T47D (cell line): ENCODE data around the gene DGKH.
A peak's percentile ranks its signal among the peaks of the same experiment; 100 is the strongest.

Experiments
- DNase-seq, 2 experiments: peaks; one replicate each; pipeline versions ENCODE4 v3.0.0 to v3.0.0-alpha.2; 2011 to 2012; ENCODE audit warnings: low read depth in 1 of 2, low spot score in 1 of 2
- JUND ChIP-seq: IDR thresholded peaks from 2 replicates; pipeline ENCODE4 v1.6.1; 2012; ENCODE audit warnings: low read depth
- in situ Hi-C: cut with HindIII; loops from 2 replicates; pipeline ENCODE4 v1.10.0; 2016; ENCODE audit warnings: low sequenced_read_pairs, low pct_unique_long_range_greater_than_20kb

The DGKH gene

DNA sequence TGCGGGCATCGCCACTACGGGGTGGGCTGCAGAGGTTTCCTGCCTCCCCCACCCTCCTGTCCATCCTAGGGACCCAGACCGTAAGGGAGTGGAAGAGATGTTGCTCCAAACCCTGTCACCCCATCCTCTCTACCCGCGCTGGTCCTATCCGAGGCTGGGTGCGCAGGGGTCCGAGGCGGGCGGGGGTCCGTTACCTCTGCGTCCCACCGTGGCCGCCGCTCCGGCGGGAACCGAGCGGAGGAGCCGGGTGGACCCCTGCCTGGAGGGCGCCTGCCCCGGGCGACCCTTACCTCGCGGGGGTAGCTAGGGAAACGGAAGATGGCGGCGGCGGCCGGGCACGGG, at the start of gene DGKH:
DGKH (plus strand) TSS at position 307 of the 342 bp plus-strand sequence. CDS start 126 bp downstream, outside the sequence.
- no peak for DNase-seq
- no peak for TF ChIP-seq JUND
- in situ Hi-C loops: no loop called here

DNA sequence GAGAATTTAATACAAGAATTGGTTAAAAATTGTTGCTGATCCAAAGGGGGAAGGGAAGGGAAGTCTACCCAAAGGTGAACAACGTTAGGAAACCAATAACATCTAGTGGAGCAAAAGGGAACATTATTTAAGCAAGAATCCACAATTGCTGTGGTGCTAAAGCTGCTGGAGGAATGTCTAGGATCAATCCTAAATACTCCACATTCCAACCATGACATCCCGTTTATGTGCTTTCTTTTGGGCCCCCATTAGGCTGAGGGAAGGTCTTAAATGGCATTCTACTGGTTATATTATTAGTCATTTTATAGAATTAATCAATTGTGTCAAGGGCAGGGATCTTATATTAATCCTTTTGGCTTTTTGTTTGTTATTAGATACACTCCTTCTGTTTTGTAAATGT, 47.6 kb upstream of the DGKH start:
- in situ Hi-C loops: no loop called here
- DNase-seq: no peak
- no peak for TF ChIP-seq JUND

DNA sequence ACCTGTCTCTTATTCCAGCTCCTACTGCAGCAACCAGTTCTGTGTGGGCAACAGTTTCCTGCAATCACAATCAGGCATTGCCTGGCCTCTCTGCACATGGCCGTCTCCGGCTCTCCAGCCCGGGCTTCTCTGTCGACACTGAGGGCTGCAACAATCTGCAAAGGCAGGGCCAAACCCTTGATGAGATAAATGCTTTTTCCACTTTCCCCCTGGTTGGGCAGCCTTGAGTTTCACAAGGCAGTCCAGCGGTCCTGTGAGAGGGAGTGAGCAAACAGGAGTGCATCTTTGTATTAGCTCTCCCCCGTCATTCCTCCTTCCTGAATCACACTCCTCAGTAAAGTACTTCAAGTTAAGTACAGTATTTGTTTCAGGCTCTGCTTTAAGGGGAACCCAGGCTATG, 46.9 kb upstream of the DGKH start:
- in situ Hi-C loops: no loop called here
- no peak for DNase-seq
- TF ChIP-seq JUND: no peak

DNA sequence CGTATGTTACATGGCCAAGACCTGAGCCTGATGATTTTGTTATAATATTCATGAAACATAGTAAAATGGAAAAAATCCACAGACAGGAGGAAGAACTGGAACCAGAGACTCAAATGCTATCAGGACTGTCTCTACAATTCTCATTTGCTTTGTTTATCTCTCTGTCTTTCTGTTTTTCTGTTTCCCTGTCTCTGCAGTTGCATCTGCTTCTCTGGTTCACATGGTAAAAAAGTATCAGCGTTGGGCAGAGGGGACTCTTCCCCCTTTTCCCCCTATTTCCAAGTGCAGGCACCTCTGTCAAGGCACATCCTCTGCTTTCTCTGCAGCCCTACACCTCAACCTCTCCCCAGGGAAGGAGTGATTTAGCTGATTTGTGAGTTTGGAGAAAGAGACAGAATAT, 46.4 kb upstream of the DGKH start:
- TF ChIP-seq JUND: no peak
- in situ Hi-C loops: no loop called here
- no peak for DNase-seq

DNA sequence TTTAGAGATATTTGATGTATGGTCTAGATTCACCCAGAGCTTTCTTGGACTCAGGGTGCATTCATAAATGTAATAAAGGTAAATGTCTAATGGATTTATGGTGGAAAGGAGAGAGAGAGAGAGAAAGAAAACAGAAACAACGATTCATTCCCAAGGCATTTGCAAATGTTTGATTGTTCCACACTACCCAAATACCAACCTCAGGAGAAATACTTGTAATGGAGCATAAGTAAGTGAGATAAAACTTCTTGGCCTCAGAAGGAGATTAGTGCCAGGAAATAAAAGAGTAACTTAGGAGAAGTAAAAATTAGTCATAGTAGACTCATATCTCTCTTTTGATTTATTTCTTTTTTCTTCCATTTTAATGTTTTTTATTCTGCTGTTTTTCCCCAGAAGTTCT, 40.6 kb upstream of the DGKH start:
- no peak for TF ChIP-seq JUND
- no peak for DNase-seq
- in situ Hi-C loops: no loop called here

- no peak for DNase-seq
- in situ Hi-C loops: no loop called here
- no peak for TF ChIP-seq JUND
These were observed 39.4 kb upstream of the DGKH start for GRCh38 chr13:42009057-42009456.

- in situ Hi-C loops: no loop called here
- no peak for TF ChIP-seq JUND
- DNase-seq: peak in 1 of 2 experiments; percentile 61
These were observed 36.7 kb upstream of the DGKH start for GRCh38 chr13:42011601-42012350.

GRCh38 chr13:42014119-42014518, 34.3 kb upstream of the DGKH start:
- in situ Hi-C loops: no loop called here
- TF ChIP-seq JUND: no peak

DNA sequence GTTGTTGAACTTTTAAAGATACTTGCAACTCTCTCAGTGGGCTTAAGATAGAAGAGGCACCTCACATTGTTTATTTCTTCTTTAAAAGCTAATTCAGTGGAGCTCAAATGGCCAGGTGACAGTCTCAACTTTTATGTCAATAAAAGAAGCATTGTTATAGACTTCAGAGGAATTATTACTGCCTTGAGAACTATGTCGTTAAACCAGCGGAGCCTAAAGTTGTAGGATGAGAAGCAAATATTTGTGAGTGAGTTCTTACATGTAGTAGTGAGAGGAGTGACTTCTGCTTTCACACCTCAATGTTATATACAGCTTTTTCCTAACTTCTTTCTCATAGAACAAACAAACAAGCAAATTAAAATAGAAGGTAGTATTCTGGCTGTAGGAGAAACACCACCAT, 31.2 kb upstream of the DGKH start:
- in situ Hi-C loops: no loop called here
- peak in 1 of 2 experiments; percentile 71 for DNase-seq
- TF ChIP-seq JUND: no peak

More at GRCh38 chr13:42014119-42014518, 34.3 kb upstream of the DGKH start:
- no peak for DNase-seq

DNA sequence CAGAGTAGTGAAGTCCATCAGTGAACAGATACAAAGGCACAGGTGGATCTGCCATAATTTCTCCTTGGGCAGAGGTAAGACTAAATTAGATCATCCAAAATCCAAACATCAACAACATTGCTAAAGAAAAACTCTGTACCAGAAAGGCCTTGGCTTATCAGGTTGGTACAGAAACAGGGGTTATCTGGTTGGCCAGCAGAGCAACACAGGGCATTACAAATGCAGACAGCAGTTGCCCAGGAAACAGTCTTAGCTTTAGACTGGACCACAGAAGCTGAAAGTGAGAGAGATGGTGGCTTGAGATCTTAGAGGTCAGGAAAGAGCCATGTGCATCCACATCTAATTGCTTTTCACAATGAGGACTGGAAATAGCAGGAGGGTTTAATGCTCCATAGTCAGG, 26.6 kb upstream of the DGKH start:
- TF ChIP-seq JUND: no peak
- in situ Hi-C loops: no loop called here
- DNase-seq: no peak

DNA sequence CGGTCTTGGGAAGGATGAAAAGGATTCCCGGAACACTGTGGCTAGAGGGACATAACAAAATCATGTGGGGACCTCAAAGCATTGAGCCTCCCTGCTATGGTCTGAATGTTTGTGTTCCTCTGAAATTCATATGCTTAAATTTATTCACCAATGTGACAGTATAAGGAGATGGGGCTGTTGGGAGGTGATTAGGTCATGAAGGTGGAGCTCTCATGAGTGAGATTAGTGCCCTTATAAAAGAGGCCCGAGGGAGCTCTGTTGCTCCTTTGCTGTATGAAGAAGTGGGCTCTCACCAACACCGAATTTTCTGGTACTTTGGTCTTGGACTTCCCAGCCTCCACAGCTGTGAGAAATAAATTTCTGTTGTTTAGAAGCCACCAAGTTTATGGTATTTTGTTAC, 26.1 kb upstream of the DGKH start:
- in situ Hi-C loops: no loop called here
- no peak for TF ChIP-seq JUND
- no peak for DNase-seq

GRCh38 chr13:42022796-42023493, 25.5 kb upstream of the DGKH start:
- no peak for TF ChIP-seq JUND
- DNase-seq: no peak
- in situ Hi-C loops: no loop called here

DNA sequence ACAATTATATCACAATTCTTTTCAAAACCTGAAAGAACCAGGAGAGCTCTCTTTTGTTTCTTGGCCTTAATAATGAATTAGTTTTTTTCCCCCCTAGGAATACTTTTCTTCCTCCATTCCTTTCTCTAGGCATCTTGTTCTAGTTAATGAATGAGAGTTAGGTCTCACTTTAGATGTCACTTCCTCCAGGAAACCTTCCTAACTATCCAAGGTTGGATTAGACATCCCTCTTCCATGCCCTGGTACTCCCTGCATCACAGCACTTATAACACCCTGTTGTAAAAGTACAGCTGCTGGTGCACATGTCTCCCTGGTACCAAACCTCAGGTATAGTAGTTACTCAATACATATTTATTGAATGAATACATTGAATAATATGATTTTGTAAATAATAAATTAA, 21.2 kb upstream of the DGKH start:
- TF ChIP-seq JUND: no peak
- DNase-seq: no peak
- in situ Hi-C loops: no loop called here
